Measurements from ENCODE around the gene ATG2A. TPM values are rescaled to one million over a fixed set of nuclear protein-coding genes. Genes with fewer than 3 reads are reported as not detected.

The ATG2A gene
- total RNA-seq, 4 donors from 2014 or later = 20.3 to 34.8 (median 22.2) TPM

GRCh38 chr11:64911142-64911541 lies 5.9 kb downstream of the ATG2A start:
- TF ChIP-seq, protein P1, sequence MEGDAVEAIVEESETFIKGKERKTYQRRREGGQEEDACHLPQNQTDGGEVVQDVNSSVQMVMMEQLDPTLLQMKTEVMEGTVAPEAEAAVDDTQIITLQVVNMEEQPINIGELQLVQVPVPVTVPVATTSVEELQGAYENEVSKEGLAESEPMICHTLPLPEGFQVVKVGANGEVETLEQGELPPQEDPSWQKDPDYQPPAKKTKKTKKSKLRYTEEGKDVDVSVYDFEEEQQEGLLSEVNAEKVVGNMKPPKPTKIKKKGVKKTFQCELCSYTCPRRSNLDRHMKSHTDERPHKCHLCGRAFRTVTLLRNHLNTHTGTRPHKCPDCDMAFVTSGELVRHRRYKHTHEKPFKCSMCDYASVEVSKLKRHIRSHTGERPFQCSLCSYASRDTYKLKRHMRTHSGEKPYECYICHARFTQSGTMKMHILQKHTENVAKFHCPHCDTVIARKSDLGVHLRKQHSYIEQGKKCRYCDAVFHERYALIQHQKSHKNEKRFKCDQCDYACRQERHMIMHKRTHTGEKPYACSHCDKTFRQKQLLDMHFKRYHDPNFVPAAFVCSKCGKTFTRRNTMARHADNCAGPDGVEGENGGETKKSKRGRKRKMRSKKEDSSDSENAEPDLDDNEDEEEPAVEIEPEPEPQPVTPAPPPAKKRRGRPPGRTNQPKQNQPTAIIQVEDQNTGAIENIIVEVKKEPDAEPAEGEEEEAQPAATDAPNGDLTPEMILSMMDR (IDR thresholded peaks at IDR 0.05) = no peak
- no peak for DNase-seq (ENCODE audit: low spot score)
- ATAC-seq (ENCODE audit: low FRiP score) = no peak

DNA sequence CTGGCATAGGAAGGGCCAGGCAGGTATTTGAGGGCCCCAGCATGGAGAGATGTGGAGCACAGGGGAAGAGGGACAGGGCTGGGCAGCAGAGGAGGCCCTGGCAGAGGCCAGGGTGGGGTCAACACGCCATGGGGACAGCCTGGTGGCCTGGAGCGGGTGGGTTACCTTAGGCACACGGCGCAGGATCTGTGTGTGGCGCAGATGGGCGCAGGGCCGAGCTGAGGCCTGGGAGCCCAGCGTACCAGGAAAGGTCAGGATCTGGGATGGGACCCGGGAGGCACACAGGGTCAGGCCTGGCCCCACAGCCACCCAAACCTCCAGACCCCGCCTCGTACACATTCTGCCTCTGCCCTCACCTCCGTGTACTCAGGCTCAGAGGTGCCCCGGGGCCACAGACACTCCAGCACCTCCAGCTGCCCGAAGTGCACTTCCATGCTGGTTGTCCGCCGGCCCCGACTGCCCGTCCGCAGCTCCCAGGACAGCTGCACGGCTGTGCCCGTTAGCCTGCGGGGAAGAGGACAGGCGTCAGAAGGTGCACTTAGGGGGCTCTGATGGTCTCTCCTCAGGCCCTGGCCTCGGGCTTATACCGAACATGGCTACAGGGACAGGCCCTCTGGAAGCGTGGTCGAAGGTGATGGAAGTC lies 6.4 kb downstream of the ATG2A start:
- ATAC-seq (ENCODE audit: low FRiP score) = no peak
- TF ChIP-seq, protein P1 (IDR thresholded peaks at IDR 0.05) = no peak
- no peak for DNase-seq (ENCODE audit: low spot score)

- ATAC-seq (ENCODE audit: low FRiP score) (no peak), DNase-seq (ENCODE audit: low spot score) (no peak)
- TF ChIP-seq, protein P1 (IDR thresholded peaks at IDR 0.05) = no peak
These were observed 7.2 kb downstream of the ATG2A start for GRCh38 chr11:64909653-64910343.

DNA sequence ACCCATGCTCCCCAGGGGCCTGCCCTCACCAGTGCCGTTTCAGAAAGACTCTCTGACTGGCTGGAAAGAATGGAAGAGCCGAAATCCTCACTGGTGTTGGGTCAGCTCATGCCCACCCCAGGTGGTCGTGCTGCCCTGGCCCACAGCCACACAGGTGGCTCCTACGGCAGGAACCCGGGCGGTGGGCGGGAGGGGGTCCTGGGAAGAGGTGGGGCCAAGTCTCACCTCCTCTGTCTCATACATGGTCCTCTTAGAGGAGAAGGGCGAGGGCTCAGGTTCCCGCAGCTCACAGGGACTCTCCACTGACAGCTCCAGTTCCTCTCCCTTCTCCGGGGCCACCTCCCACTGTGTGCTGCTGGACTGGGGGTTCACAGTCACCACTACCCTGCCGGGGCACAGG lies 8.2 kb downstream of the ATG2A start:
- no peak for ATAC-seq (ENCODE audit: low FRiP score)
- TF ChIP-seq, protein P1 (IDR thresholded peaks at IDR 0.05) = no peak
- DNase-seq (ENCODE audit: low spot score) = no peak

GRCh38 chr11:64906314-64906635 lies 10.7 kb downstream of the ATG2A start:
- TF ChIP-seq, protein P1 (IDR thresholded peaks at IDR 0.05) = no peak
- DNase-seq (ENCODE audit: low spot score) = no peak
- no peak for ATAC-seq (ENCODE audit: low FRiP score)

GRCh38 chr11:64905516-64906313 lies 11.3 kb downstream of the ATG2A start:
- no peak for ATAC-seq (ENCODE audit: low FRiP score)
- TF ChIP-seq, protein P1 (IDR thresholded peaks at IDR 0.05) = no peak
- DNase-seq (ENCODE audit: low spot score) = no peak

All from omental fat pad (tissue), 4 donors.